NCI-H526 (cell line): ENCODE results near the gene PTK7.

Experiments
- DNase-seq, 2 experiments: peaks; one replicate each; lab custom pipeline; 2025; lab: John Stamatoyannopoulos, UW

PTK7 gene

GRCh38 chr6:43086022-43086658, 10.0 kb downstream of the PTK7 start:
- DNase-seq: peak in 1 of 2 experiments; percentile 28

GRCh38 chr6:43088654-43089056, 12.5 kb downstream of the PTK7 start:
- peak in 1 of 2 experiments; percentile 17 for DNase-seq

- DNase-seq: peak; percentile 46 to 69
Observed at GRCh38 chr6:43089467-43089866, 13.4 kb downstream of the PTK7 start.

GRCh38 chr6:43089874-43090558, 13.9 kb downstream of the PTK7 start:
- peak; percentile 46 to 58 for DNase-seq

- peak; percentile 70 to 77 for DNase-seq
Observed at GRCh38 chr6:43090559-43090956, 14.4 kb downstream of the PTK7 start.

- no peak for DNase-seq
Observed at GRCh38 chr6:43091020-43091419, 14.9 kb downstream of the PTK7 start.

- DNase-seq: no peak
Observed at GRCh38 chr6:43091436-43091991, 15.4 kb downstream of the PTK7 start.

GRCh38 chr6:43092635-43093034, 16.5 kb downstream of the PTK7 start:
- DNase-seq: no peak

GRCh38 chr6:43093436-43094289, 17.5 kb downstream of the PTK7 start:
- no peak for DNase-seq

- peak; percentile 15 to 43 for DNase-seq
Observed at GRCh38 chr6:43095939-43096338, 19.8 kb downstream of the PTK7 start.

GRCh38 chr6:43096451-43097097, 20.5 kb downstream of the PTK7 start:
- peak; percentile 90 for DNase-seq

GRCh38 chr6:43097098-43097489, 21.0 kb downstream of the PTK7 start:
- peak in 1 of 2 experiments; percentile 31 for DNase-seq

- no peak for DNase-seq
Observed at GRCh38 chr6:43097502-43097901, 21.4 kb downstream of the PTK7 start.

GRCh38 chr6:43101497-43101896, 25.4 kb downstream of the PTK7 start:
- no peak for DNase-seq

- DNase-seq: no peak
Observed at GRCh38 chr6:43103253-43103876, 27.3 kb downstream of the PTK7 start.

GRCh38 chr6:43105538-43106222, 29.6 kb downstream of the PTK7 start:
- DNase-seq: no peak

GRCh38 chr6:43107344-43108062, 31.4 kb downstream of the PTK7 start:
- DNase-seq: no peak

- DNase-seq: peak; percentile 83 to 90
Observed at GRCh38 chr6:43113431-43114260, 37.5 kb downstream of the PTK7 start.

- DNase-seq: peak in 1 of 2 experiments; percentile 34
Observed at GRCh38 chr6:43115365-43115764, 39.3 kb downstream of the PTK7 start.
